ENCODE measurements around the gene SHF.

- TF ChIP-seq, protein P1, sequence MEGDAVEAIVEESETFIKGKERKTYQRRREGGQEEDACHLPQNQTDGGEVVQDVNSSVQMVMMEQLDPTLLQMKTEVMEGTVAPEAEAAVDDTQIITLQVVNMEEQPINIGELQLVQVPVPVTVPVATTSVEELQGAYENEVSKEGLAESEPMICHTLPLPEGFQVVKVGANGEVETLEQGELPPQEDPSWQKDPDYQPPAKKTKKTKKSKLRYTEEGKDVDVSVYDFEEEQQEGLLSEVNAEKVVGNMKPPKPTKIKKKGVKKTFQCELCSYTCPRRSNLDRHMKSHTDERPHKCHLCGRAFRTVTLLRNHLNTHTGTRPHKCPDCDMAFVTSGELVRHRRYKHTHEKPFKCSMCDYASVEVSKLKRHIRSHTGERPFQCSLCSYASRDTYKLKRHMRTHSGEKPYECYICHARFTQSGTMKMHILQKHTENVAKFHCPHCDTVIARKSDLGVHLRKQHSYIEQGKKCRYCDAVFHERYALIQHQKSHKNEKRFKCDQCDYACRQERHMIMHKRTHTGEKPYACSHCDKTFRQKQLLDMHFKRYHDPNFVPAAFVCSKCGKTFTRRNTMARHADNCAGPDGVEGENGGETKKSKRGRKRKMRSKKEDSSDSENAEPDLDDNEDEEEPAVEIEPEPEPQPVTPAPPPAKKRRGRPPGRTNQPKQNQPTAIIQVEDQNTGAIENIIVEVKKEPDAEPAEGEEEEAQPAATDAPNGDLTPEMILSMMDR (IDR thresholded peaks at IDR 0.05): no peak
- no peak for TF ChIP-seq POLR2A (IDR thresholded peaks at IDR 0.05)
These were observed 58.7 kb downstream of the SHF start for GRCh38 chr15:45128971-45129639.
